Esophagus squamous epithelium (tissue), 4 donors: Measurements from ENCODE around the gene CLEC4A.
"Not testable (repeated sequence)": the region's sequence is repeated elsewhere in the genome, so short reads cannot be mapped to it uniquely, and the experiment has no call there.

Experiments
- POLR2A ChIP-seq, 4 donors: fragments of 450-650 bp; IDR thresholded peaks; one replicate each; pipeline ENCODE4 v1.6.1; 2017; ENCODE audit warnings: antibody characterized with exemption in 4 of 4, mild to moderate bottlenecking in 4 of 4, moderate library complexity in 3 of 4
- TF ChIP-seq, protein P1 (sequence below), 6 experiments: fragments of 450-650 bp in 4 of 6; fragments of 200-600 bp in 2 of 6; sonication (generic) in 2 of 6; IDR thresholded peaks; one replicate each; pipeline ENCODE4 v1.5.1; 2016 to 2019; ENCODE audit warnings: antibody characterized with exemption in 6 of 6, mild to moderate bottlenecking in 4 of 6, moderate library complexity in 4 of 6

DNA sequence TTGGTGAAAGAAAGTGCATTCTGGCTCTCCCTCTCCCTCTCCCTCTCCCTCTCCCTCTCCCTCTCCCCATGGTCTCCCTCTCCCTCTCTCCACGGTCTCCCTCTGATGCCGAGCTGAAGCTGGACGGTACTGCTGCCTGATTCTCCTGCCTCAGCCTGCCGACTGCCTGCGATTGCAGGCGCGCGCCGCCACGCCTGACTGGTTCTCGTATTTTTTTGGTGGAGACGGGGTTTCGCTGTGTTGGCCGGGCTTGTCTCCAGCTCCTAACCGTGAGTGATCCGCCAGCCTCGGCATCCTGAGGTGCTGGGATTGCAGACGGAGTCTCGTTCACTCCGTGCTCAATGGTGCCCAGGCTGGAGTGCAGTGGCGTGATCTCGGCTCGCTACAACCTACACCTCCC lies 59.9 kb downstream of the CLEC4A start:
- TF ChIP-seq, protein P1, sequence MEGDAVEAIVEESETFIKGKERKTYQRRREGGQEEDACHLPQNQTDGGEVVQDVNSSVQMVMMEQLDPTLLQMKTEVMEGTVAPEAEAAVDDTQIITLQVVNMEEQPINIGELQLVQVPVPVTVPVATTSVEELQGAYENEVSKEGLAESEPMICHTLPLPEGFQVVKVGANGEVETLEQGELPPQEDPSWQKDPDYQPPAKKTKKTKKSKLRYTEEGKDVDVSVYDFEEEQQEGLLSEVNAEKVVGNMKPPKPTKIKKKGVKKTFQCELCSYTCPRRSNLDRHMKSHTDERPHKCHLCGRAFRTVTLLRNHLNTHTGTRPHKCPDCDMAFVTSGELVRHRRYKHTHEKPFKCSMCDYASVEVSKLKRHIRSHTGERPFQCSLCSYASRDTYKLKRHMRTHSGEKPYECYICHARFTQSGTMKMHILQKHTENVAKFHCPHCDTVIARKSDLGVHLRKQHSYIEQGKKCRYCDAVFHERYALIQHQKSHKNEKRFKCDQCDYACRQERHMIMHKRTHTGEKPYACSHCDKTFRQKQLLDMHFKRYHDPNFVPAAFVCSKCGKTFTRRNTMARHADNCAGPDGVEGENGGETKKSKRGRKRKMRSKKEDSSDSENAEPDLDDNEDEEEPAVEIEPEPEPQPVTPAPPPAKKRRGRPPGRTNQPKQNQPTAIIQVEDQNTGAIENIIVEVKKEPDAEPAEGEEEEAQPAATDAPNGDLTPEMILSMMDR (IDR thresholded peaks at IDR 0.05) = not testable (repeated sequence)
- TF ChIP-seq POLR2A (IDR thresholded peaks at IDR 0.05) = not testable (repeated sequence)
